ENCODE measurements around the gene MSANTD3.

The MSANTD3 gene

GRCh38 chr9:100397529-100398266 is 29.2 kb upstream of the MSANTD3 start:
- CTCF ChIA-PET = no interaction called here

DNA sequence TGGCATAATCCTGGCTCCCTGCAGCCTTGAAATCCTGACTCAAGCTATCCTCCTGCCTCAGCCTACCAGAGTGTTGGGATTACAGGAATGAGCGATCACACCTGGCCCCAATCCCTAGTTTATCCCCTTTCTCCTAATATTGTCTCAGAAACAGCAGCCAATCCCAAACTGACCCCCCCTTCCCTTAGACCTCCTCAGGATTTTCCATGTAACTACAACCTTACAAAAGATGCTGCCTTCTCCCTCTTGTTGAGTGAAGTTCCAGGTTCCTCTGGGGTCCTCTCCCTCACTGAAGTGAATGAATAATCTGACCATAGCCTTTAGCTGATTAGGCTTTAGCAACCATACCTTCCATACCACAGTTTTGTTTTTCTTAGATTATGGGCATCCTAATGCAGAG is 25.9 kb upstream of the MSANTD3 start:
- CTCF ChIA-PET = no interaction called here
- POLR2A ChIA-PET = no interaction called here
- no peak for TF ChIP-seq NFRKB (IDR thresholded peaks at IDR 0.05)
- DNase-seq (ENCODE audit: extremely low spot score) = no peak

More at GRCh38 chr9:100397529-100398266, 29.2 kb upstream of the MSANTD3 start:
- no peak for TF ChIP-seq SP1 (IDR thresholded peaks at IDR 0.05)
- no peak for TF ChIP-seq ZNF384 (IDR thresholded peaks at IDR 0.05)
- TF ChIP-seq ELF4 (IDR thresholded peaks at IDR 0.05) = no peak
- POLR2A ChIA-PET = no interaction called here
- no peak for DNase-seq (ENCODE audit: extremely low spot score)

- TF ChIP-seq TARDBP (IDR thresholded peaks at IDR 0.05) (no peak), ELF4 (IDR thresholded peaks at IDR 0.05) (no peak), SP1 (IDR thresholded peaks at IDR 0.05) (no peak), BHLHE40 (IDR thresholded peaks at IDR 0.05; ENCODE audit: borderline replicate concordance) (no peak), HDGF (IDR thresholded peaks at IDR 0.05; ENCODE audit: borderline replicate concordance) (no peak), CTBP1 (IDR thresholded peaks at IDR 0.05; ENCODE audit: borderline replicate concordance) (no peak), FOXM1 (IDR thresholded peaks at IDR 0.05; ENCODE audit: borderline replicate concordance) (no peak), SUZ12 (IDR thresholded peaks at IDR 0.05) (no peak)
- ChIA-PET CTCF (no interaction called here), POLR2A (no interaction called here)
- no peak for DNase-seq (ENCODE audit: extremely low spot score)
Observed at GRCh38 chr9:100406962-100407361, 20.0 kb upstream of the MSANTD3 start.

DNA sequence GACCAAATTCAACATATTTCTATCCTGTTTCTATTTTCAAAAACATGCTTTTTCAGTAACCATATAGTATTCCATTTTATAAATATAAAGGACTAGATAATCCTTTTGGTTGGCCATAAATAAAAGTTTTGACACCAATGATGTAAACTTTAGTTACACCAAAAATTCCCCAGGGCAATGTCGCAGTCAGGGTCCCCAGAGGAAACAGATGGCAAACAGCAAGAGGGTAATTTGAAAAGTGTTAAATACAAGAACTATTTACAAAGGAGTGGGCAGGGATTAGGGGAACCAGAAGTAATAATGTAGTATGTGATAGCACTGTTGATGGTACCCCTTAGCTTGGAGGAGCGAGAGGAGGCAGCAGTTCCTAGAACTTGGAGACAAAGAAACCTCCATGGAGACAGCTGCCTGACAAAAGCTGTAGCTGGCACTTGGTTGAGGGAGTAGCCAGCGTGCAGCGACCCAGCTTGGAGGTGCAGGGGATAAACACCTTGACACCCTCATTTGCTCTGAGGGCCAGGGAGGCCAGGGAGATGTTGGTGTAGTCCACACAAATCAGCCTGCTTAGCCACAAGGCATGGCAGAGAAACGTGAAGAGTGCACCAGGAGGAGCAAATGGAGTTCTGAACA is 18.3 kb upstream of the MSANTD3 start:
- ChIA-PET POLR2A (no interaction called here), CTCF (no interaction called here)
- no peak for DNase-seq (ENCODE audit: extremely low spot score)
- TF ChIP-seq FOXA1 (IDR thresholded peaks at IDR 0.05) (no peak), ZNF384 (IDR thresholded peaks at IDR 0.05) (no peak), TARDBP (IDR thresholded peaks at IDR 0.05) (no peak), HDGF (IDR thresholded peaks at IDR 0.05; ENCODE audit: borderline replicate concordance) (no peak), ELF4 (IDR thresholded peaks at IDR 0.05) (no peak), PKNOX1 (IDR thresholded peaks at IDR 0.05) (no peak), L3MBTL2 (conservative IDR thresholded peaks at IDR 0.05) (no peak), NFRKB (IDR thresholded peaks at IDR 0.05) (no peak)

DNA sequence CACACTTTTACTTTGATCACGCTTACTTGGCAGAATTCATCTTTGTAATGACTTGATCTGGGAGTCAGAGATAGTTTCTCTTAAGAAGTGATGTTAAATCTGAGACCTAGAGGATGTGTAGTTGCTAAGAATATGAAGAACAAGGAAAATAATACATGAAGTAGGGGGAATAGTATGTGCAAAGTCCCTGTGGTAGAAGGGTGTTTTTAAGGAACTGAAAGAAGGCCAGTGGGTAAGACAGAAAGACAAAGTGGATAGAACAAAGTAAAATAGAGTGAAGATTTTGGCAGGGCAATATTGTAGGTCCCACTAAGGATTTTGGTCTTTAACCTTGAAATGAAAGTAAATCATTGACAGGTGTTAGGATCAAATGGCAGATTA is 17.8 kb upstream of the MSANTD3 start:
- no peak for DNase-seq (ENCODE audit: extremely low spot score)
- POLR2A ChIA-PET = no interaction called here
- no peak for TF ChIP-seq FOXM1 (IDR thresholded peaks at IDR 0.05; ENCODE audit: borderline replicate concordance)
- no peak for TF ChIP-seq L3MBTL2 (conservative IDR thresholded peaks at IDR 0.05)
- no peak for TF ChIP-seq CTBP1 (IDR thresholded peaks at IDR 0.05; ENCODE audit: borderline replicate concordance)
- no peak for TF ChIP-seq SUZ12 (IDR thresholded peaks at IDR 0.05)
- no peak for TF ChIP-seq FOXA1 (IDR thresholded peaks at IDR 0.05)
- TF ChIP-seq ZNF384 (IDR thresholded peaks at IDR 0.05) = no peak
- no peak for TF ChIP-seq LEF1 (IDR thresholded peaks at IDR 0.05; ENCODE audit: borderline replicate concordance)
- TF ChIP-seq SP1 (IDR thresholded peaks at IDR 0.05) = no peak
- TF ChIP-seq ELF4 (IDR thresholded peaks at IDR 0.05) = no peak
- no peak for TF ChIP-seq HDGF (IDR thresholded peaks at IDR 0.05; ENCODE audit: borderline replicate concordance)
- TF ChIP-seq NFRKB (IDR thresholded peaks at IDR 0.05) = no peak
- TF ChIP-seq FOXK2 (IDR thresholded peaks at IDR 0.05) = no peak
- TF ChIP-seq ARNT (IDR thresholded peaks at IDR 0.05) = no peak
- no peak for TF ChIP-seq BHLHE40 (IDR thresholded peaks at IDR 0.05; ENCODE audit: borderline replicate concordance)
- no peak for TF ChIP-seq PKNOX1 (IDR thresholded peaks at IDR 0.05)
- TF ChIP-seq TARDBP (IDR thresholded peaks at IDR 0.05) = no peak
- CTCF ChIA-PET = no interaction called here

GRCh38 chr9:100411472-100412283 is 15.3 kb upstream of the MSANTD3 start:
- peak; percentile 93 for DNase-seq (ENCODE audit: extremely low spot score)
- TF ChIP-seq BHLHE40 (IDR thresholded peaks at IDR 0.05; ENCODE audit: borderline replicate concordance) = no peak
- no peak for TF ChIP-seq FOXA1 (IDR thresholded peaks at IDR 0.05)
- no peak for TF ChIP-seq CTBP1 (IDR thresholded peaks at IDR 0.05; ENCODE audit: borderline replicate concordance)
- TF ChIP-seq ELF4 (IDR thresholded peaks at IDR 0.05) = peak; percentile 20; the same call in 1 of the 2 replicates
- TF ChIP-seq LEF1 (IDR thresholded peaks at IDR 0.05; ENCODE audit: borderline replicate concordance) = no peak
- no peak for TF ChIP-seq TARDBP (IDR thresholded peaks at IDR 0.05)
- no peak for TF ChIP-seq FOXM1 (IDR thresholded peaks at IDR 0.05; ENCODE audit: borderline replicate concordance)
- TF ChIP-seq L3MBTL2 (conservative IDR thresholded peaks at IDR 0.05) = peak; percentile 73
- no peak for TF ChIP-seq NFRKB (IDR thresholded peaks at IDR 0.05)
- no peak for TF ChIP-seq FOXK2 (IDR thresholded peaks at IDR 0.05)
- TF ChIP-seq ARNT (IDR thresholded peaks at IDR 0.05) = no peak
- TF ChIP-seq PKNOX1 (IDR thresholded peaks at IDR 0.05) = no peak
- peak; percentile 58 for TF ChIP-seq ZNF384 (IDR thresholded peaks at IDR 0.05)
- TF ChIP-seq SUZ12 (IDR thresholded peaks at IDR 0.05) = no peak
- CTCF ChIA-PET = interaction anchor here (0.6 kb wide), 1 partner anchor 18 kb away, joined by 4 read pairs; no protein-coding TSS in a partner anchor
- POLR2A ChIA-PET = interaction anchor here (0.6 to 1.6 kb wide), 8 partner anchors 11 to 940 kb away, joined by 3 to 12 read pairs (median 3); partner anchors contain the start of genes MSANTD3 and TEX10

Measured in HEK293T (cell line).